CD4-positive, alpha-beta T cell treated with Interferon alpha-2 for 1 hour (primary cell): ENCODE data around the gene PTGER4.
A peak's percentile ranks its signal among the peaks of the same experiment; 100 is the strongest.
"Not testable (repeated sequence)": the region's sequence is repeated elsewhere in the genome, so short reads cannot be mapped to it uniquely, and the experiment has no call there.

Experiments used
- DNase-seq, 2 donors: peaks; one replicate each; pipeline ENCODE4 v3.0.0-alpha.2; 2020 to 2022

The PTGER4 gene

DNA sequence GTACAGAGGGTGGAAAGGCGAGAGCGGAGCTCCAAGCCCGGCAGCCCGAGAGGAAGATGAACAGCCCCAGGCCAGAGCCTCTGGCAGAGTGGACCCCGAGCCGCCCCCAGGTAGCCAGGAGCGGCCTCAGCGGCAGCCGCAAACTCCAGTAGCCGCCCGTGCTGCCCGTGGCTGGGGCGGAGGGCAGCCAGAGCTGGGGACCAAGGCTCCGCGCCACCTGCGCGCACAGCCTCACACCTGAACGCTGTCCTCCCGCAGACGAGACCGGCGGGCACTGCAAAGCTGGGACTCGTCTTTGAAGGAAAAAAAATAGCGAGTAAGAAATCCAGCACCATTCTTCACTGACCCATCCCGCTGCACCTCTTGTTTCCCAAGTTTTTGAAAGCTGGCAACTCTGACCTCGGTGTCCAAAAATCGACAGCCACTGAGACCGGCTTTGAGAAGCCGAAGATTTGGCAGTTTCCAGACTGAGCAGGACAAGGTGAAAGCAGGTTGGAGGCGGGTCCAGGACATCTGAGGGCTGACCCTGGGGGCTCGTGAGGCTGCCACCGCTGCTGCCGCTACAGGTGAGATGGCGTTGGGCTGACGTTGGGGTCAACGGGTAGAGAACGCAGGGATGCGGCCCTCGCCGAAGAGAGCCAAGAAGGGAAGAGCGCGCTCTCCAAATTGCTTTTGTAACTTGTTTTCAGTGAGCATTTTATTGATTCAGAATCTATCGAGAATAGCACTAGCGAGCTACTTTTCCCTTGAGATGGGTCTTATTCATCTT is at the start of gene PTGER4:
Gene PTGER4, plus strand, starts transcription at position 3 of the 769 bp plus-strand sequence. CDS start 1,079 bp downstream, outside the sequence.
- peak in 1 of 2 donors; percentile 50 for DNase-seq

DNA sequence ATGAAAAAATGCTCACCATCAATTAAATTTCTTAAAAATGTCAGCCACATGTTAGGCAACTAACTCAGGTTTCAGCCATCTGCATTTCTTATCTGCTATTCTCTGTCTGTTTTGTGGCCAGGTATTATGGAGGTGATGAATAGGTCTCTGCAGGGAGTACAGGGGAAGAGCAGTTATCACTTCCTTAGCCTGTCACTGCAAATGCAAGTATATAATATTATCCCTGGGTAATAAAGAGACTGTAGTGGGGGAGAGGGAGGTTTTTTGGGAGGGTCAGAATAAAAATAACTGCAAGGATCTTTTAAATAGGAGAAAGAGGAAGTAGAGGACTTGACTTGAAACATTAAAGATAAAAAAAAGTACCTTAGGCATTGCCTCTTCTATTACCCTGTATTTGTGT is 49.6 kb upstream of the PTGER4 start:
- DNase-seq, result no peak

DNA sequence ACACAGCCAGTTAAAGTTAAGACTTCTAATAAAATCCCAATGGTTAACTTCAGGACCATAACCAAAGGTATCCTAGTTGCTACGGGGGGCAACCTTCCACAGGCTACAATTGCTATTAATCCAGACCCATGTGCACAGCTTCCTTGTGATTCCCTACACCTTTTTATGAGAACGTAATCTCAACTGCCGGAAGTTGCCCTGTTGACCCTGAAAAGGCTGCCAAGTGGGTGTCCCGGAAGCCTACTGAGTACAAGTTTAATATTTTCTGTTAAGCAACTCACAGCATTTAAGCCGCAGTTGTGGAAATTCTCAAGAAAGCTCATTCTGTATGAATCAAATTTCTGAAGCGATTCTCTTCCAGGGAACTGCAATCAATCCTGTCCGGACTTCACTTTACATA is 48.5 kb upstream of the PTGER4 start:
- no peak for DNase-seq

DNA sequence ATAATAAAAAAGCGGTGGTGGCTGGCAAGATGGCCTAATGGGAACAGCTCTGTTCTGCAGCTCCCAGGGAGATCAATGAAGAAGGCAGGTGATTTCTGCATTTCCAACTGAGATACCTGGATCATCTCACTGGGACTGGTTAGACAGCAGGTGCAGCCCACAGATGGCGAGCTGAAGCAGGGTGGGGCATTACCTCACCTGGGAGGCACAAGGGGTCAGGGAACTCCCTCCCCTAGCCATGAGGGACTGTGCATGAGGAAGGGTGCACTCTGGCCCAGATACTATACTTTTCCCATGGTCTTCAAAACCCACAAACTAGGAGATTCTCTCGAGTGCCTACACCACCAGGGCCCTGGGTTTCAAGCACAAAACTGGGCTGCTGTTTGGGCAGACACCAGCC is 45.6 kb upstream of the PTGER4 start:
- no peak for DNase-seq

DNA sequence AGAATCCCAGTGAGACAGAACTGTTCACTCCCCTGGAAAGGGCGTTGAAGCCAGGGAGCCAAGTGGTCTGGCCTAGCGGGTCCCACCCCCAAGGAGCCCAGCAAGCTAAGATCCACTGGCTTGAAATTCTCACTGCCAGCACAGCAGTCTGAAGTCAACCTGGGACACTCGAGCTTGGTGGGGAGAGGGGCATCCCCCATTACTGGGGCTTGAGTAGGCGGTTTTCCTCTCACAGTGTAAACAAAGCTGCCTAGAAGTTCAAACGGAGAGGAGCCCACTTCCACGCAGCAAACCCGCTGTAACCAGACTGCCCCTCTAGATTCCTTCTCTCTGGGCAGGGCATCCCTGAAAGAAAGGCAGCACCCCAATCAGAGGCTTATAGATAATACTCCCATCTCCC is 45.1 kb upstream of the PTGER4 start:
- no peak for DNase-seq

DNA sequence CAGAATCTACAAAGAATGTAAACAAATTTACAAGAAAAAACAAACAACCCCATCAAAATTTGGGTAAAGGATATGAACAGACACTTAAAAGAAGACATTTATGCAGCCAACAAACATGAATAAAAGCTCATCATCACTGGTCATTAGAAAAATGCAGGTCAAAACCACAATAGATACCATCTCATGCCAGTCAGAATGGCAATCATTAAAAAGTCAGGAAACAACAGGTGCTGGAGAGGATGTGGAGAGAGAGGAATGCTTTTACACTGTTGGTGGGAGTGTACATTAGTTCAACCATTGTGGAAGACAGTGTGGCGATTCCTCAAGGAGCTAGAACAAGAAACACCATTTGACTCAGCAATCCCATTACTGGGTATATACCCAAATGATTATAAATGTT is 40.2 kb upstream of the PTGER4 start:
- DNase-seq, result not testable (repeated sequence)

DNA sequence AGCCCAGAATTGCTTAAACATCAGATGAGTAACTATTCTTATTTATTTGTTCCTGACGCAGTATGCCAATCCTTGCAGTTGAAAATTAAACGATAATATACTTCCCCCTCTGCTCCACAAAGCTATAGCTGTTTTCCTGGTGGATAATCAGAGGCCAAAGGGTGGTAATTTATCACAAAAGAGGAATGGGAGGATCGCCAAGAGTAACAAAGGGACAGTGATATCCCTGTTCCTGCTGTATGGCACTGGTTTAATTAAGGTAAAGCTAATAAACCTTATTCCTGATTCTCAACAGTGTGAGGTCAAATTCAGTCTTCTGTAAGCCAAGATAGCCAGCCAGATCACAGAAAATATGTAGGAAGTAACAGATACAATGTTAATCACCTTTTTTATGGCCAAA is 33.4 kb upstream of the PTGER4 start:
- no peak for DNase-seq

DNA sequence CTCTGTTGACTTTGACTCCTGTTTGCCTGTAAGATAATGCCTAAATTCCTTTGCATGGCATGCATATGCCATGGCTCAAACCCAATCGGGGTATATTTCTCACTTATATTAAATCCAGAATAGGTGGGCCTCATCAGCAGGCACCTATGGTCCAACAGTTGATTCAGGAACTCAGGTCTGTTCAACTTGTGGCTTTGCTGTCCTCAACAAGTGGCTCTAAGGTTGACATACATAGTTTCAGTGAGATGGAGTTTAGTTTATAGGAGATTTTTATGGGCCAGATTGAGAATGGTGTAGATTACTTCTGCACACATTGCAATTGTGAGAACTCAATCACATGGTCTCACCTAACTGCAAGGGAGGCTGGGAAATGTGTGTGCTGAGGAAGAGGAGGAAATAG is 31.6 kb upstream of the PTGER4 start:
- DNase-seq, result no peak

DNA sequence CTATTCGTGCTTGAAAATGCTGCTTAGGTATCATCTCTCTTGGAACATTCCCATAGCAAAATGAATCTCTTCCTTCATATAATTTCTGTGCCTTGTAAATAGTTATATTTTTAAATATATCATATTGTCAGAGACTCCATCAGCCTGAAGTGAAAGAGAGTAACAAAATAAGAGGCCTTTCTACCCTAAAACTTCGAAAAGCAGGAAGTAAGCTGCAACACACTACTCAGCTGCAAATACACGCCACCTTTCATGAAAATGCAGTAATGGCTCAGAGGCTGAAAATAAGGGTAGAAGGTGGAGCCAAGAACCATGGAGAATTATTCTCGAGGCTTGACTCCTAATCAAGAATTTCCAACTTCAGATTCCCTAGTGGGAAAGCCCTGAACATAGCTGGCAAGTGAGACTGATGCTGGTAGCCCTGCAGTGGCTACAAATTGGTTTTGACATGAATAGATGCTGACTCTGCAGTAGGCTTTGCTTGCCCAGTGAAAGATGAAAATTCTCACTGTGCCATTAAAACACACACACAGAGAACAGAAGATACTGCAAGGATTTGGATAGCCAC is 30.2 kb upstream of the PTGER4 start:
- peak in 1 of 2 donors; percentile 44 for DNase-seq

DNA sequence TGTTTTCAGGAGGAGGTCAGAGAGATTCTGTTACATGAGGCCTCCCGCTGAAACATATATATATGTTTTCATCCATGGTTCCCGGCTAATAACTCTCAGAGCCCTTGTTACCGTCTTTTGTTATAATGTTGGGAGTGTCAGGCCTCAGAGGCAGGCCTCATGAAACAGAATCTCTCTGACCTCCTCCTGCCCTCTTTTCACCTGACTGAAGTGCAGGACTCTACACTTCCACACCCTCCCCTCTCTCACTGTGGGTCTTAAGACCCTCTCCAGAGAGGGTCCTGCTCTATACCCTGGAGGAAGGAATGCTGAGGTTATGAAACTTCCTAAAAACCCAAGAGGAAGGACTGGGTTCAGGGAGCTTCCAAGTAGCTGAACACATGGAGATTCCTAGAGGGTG is 28.5 kb upstream of the PTGER4 start:
- no peak for DNase-seq

DNA sequence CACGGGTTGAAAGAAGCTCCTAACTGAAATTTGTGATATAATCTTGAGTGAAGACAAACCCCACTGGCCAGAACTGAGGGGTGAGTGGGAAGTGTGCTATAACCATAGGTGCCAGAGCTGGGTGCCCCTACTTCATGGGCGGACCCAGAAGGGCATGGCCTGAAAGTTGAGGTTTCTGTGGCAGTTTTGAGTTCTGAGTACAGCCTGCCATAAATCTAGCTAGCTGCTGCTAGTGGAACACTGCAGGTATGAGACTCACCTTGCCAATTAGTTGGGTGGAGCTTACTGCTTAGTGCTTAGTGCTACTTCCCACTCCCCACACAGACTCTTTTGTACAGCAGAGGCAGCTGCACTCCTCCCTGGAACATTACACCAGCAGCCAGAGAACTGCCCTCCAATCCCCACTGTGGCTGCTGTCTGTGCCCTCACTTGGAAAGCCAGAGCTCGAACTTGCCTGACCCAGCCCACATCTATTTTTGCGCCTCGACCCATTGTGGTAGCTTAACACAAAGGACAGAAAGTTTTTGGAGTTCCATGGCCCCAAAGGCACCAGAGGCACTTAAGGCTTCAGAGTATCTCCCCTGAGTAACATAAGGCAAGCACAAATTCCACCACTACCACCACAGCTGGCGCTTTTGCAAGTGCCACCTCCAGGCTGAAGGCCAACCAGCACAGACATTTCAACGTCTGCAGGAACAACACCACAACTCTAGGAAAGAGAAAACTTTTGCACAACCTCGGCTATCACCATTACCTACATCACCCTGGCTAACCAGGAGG is 27.1 kb upstream of the PTGER4 start:
- DNase-seq, result peak in 1 of 2 donors; percentile 51

DNA sequence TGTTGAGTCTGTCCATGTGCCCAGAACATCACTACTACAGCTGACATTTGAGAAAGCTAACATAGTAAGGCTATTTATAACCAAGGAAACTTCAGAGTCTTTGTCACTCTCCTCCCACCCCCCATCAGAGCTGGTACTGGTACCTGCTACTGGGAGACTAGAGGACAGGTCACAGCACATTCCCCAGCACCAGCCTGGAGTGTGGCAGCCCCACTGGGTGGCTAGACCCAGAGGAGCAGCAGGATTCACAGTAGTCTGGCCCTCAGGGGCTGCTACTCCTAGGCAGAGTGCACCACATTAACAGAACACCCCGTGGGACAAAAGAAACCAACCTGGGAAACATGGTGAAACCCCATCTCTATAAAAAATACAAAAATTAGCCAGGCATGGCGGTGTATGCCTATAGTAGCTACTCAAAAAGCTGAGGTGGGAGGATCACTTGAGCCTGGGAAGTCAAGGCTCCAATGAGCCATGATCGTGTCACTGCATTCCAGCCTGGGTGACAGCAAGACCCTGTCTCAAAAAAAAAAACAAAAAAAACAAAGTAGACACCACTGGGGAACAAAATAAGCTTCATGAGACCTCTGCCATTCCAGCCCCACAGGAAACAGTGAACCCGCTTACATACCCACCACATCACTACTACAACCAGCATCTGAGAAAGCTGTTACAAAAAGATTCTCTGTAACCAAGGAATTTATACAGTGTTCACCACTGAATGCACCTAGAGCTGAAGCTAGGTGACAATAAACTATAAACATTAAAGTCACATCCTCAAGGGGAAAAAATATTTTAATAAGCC is 26.3 kb upstream of the PTGER4 start:
- DNase-seq, result peak; percentile 23 to 58

DNA sequence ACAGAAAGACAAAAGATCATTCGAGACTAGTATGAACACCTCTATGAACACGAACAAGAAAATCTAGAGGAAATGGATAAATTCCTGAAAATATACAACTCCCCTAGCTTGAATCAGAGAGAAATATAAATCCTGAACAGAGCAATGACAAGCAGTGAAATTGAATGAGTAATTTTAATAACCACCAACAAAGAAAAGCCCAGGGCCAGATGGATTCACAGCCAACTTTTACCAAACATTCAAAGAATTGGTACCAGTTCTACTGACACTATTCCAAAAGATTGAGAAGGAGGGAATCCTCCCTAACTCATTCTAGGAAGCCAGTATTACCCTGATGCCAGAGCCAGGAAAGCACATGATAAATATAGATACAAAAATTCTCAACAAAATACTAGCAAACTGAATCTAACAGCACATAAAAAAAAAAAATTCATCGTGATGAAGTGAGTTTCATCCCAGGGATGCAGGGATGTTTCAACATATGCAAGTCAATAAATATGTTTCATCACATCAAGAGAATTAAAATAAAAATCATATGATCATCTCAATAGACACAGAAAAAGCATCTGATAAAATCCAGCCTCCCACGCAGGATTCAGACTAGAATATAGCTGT is 25.2 kb upstream of the PTGER4 start:
- no peak for DNase-seq

DNA sequence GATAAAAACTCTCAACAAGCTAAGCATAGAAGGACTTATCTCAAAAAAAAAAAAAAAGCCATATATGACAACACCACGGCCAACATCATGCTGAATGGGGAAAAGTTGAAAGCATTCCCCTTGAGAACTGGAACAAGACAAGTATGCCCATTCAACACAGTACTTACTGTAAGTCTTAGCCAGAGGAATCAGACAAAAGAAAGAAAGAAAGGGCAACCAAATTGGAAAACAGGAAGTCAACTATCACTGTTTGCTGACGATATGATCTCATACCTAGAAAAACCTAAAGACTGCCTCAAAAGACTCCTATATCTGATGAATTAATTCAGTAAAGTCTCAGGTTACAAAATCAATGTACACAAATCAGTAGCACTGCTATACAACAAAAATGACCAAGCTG is 24.6 kb upstream of the PTGER4 start:
- DNase-seq, result peak in 1 of 2 donors; percentile 61

DNA sequence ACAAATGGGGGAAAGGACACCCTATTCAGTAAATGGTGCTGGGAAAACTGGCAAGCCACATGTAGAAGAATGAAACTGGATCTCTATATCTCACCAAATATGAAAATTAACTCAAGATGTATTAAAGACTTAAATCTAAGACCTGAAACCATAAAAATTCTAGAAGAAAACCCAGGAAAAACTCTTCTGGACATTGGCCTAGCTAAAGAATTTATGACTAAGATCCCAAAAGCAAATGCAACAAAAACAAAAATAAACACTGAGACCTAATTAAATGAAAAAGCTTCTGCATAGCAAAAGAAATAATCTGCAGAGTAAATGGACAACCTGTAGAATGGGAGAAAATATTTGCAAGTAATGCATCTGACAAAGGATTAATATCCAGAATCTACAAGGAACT is 23.6 kb upstream of the PTGER4 start:
- DNase-seq, result not testable (repeated sequence)

DNA sequence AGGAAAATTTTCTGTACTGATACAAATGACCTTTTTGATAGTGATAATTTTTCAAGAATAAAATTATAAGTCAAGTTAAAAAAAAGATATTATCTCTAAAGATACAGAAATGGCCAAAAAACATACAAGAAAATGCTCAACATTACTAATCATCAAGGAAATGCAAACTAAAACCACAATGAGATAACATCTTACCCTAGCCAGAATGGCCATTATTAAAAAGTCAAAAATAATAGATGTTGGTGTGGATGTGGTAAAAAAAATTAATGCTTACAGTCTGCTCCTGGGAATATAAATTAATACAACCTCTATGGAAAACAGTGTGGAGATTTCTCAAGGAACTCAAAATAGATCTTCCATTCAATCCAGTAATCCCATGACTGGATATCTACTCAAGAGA is 22.9 kb upstream of the PTGER4 start:
- DNase-seq, result no peak

DNA sequence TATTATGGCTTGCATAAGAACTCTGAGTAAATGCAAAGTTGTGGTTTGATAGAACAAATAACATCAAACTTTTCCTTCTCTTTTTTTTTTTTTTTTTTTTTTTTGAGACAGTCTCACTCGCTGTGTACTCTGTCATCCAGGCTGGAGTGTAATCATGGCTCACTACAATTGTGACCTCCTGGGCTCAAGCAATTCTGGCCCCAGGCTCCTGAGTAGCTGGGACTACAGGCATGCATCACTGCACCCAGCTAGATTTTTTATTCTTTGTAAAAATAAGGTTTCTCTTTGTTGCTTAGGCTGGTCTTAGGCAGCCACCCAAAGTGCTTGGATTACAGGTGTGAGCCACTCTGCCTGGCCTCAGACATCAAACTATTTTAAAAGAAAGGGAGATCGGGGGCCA is 19.0 kb upstream of the PTGER4 start:
- no peak for DNase-seq

DNA sequence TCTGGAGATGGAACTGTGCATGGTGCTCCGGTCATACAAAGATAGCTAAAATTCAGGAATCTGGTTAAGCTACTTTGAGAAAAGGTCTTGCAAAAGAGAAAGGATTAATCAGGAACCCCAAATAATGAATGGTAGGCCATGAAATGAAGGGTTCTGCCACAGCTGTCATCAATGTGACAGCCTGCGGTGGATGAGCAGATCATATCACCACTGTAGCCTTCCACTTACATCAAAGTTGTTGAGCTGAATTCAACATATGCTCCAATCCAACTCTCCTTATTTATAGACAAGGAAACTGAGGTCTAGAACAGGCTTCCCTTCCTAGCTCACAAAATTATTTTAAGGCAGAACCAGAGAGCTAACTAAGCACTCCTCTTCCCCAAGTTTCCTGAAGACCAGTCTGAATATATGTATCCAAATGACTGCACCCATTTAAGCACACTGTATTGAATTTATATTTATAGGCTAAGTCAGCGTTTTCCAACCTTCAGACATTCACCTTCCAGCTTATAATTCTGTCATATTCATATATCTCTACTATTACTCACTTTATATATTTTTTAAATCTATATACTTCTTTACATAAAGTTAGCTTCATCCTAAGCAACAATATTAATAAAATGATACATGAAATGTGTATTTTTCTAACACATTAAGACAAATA is 13.9 kb upstream of the PTGER4 start:
- no peak for DNase-seq

DNA sequence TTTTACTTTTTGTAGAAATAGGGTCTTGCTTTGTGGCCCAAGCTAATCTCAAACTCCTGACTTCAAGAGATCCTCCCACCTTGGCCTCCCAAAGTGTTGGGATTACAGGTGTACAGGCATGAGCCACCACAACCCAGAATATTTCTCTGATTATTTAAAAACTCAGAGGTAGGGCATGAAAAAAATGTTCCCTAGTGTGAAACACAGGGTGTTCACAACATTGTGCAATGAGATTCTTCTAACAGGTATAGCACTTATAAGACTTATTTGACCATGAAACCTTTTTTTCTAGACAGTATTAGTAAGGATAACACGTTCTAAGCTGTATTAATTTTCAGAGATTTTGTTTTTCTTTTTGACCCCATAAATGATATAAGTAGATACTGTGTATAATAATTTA is 13.1 kb upstream of the PTGER4 start:
- no peak for DNase-seq

DNA sequence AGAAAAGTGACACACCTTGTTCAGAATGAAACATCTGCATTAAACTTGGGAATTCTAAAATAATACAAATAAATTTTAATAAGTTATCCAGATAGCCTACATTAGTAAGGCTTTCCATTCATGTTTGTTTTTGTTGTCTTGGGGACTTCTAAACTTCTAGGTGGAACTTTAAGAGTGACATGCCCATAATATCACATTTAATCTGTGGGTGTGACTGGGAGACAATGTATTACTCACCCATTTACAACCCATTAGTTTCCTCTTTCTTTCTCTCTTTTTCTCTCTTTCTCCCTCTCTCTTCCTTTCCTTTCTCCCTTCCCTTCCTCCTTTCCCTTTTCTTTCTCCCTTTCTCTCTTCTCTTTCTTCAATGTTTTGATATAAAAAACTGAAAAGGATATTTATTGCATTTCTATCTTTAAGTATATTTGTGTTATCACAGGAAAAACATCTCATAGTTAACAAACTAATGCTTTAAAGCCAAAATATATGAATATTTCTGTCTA is 12.5 kb upstream of the PTGER4 start:
- DNase-seq, result no peak

DNA sequence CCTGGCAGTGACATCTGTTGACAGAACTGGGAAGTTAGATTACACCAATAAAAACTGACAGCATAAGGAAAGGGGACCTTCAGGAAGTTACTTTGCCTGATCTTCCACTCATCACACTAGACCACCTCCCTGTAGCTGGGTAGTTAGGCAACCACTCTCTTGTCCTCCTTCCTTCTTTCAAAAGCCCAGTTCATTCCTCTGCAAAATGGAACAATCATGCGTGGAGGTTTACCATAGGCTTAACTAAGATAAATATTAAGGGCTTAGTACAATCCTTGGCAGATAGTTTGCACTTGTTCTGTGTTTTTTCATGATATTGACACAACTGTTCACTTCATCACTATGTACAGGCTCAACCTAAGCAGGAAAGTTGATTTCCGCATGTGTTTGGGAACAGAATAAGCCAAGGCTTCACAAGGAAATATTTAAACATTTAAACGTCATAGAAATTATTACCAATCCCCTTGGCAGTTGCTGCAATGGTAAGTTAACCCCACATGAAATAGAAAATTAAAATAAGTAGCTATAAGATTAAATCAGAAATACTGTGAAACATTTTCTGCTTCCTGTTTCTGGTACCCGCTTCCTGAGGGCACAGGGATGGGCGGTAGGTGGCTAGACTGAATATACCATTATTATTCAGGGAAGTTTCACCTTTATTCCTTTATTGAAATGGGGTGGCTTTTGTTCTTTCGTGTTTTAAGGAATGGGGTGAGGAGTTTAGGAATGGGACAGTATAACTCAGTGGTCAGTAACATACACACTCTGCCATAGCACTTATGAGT is 9.9 kb upstream of the PTGER4 start:
- DNase-seq, result no peak
